Stimulated activated CD4-positive, alpha-beta T cell treated with anti-CD3 and anti-CD28 coated beads, Interleukin-1b, Interleukin-23, amount 100 ng/mL, for 48 hours (primary cell): Measurements from ENCODE around the gene PRRG3.
A peak's percentile ranks its signal among the peaks of the same experiment; 100 is the strongest.

Experiments used
- DNase-seq: peaks from one replicate; pipeline ENCODE4 v3.0.0-alpha.2; 2020

Gene PRRG3

GRCh38 chrX:151745651-151746050 is 50.4 kb downstream of the PRRG3 start:
- DNase-seq = no peak

- no peak for DNase-seq
Measured at GRCh38 chrX:151746502-151746901, 51.2 kb downstream of the PRRG3 start.

GRCh38 chrX:151750511-151750910 is 55.3 kb downstream of the PRRG3 start:
- DNase-seq = no peak

GRCh38 chrX:151752847-151753246 is 57.6 kb downstream of the PRRG3 start:
- DNase-seq = no peak

GRCh38 chrX:151753313-151754046 is 58.2 kb downstream of the PRRG3 start:
- DNase-seq = peak; percentile 3

GRCh38 chrX:151754047-151754429 is 58.8 kb downstream of the PRRG3 start:
- DNase-seq = no peak

GRCh38 chrX:151754641-151755215 is 59.5 kb downstream of the PRRG3 start:
- DNase-seq = no peak
